GM12801 (cell line): ENCODE measurements around the gene SLC25A30.

Experiments used
- TF ChIP-seq, protein P1 (sequence below): IDR thresholded peaks from one replicate; pipeline ENCODE4 v1.5.1; 2011; ENCODE audit warnings: control low read depth; ENCODE audit not compliant: insufficient read length; ENCODE audit errors: extremely low read depth

SLC25A30 gene

DNA sequence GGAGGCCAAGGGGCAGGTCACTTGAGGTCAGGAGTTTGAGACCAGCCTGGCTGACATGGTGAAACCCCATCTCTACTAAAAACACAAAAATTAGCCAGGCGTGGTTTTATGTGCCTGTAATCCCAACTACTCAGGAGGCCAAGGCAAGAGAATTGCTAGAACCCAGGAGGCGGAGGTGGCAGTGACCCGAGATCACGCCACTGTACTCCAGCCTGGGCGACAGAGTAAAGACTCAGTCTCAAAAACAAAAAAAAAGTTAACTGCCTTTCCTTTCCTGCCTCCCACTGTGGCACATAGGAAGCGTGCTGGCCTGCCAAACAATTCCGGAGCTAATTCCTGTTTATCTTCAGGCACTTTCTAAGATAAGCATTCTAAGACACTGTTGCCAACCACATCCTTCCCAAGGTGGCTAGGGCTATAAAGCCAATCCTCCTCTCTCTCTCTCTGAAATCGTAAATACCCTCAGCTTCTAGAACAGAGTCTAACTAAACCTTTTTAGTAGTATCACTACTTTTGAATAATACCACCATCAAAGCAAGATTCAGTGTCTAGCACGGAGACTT, 21.6 kb downstream of the SLC25A30 start:
- TF ChIP-seq, protein P1, sequence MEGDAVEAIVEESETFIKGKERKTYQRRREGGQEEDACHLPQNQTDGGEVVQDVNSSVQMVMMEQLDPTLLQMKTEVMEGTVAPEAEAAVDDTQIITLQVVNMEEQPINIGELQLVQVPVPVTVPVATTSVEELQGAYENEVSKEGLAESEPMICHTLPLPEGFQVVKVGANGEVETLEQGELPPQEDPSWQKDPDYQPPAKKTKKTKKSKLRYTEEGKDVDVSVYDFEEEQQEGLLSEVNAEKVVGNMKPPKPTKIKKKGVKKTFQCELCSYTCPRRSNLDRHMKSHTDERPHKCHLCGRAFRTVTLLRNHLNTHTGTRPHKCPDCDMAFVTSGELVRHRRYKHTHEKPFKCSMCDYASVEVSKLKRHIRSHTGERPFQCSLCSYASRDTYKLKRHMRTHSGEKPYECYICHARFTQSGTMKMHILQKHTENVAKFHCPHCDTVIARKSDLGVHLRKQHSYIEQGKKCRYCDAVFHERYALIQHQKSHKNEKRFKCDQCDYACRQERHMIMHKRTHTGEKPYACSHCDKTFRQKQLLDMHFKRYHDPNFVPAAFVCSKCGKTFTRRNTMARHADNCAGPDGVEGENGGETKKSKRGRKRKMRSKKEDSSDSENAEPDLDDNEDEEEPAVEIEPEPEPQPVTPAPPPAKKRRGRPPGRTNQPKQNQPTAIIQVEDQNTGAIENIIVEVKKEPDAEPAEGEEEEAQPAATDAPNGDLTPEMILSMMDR: no peak

DNA sequence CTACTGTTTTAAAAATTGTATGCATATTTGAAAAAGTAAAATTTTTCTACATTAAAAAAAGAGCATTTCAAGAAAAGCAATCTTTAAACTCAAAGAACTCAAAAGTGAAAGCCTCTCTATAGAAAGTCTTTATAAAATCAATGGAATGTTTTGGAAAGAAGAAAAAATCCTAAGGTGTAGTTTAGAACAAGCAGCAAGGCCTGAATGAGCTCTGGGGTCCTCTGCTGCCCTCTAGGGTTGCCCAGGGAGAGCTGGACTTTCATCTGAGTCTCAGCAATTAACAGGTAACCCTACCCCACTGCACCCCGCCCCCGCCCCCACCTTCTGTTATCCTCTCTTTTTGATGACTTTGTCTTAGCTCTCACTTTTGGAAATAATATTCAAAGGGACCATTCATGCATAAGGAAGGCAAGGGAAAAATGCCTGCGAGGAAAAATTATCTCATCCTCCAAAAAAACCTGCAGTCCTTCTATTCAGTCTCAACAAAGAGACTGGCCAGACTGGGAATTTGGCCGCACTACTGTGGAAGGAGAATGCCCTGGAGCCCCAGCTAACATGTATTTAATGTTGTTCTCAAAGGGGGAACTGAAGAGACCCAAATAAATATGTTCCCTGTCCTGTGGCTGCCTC, 24.1 kb downstream of the SLC25A30 start:
- TF ChIP-seq, protein P1: no peak

DNA sequence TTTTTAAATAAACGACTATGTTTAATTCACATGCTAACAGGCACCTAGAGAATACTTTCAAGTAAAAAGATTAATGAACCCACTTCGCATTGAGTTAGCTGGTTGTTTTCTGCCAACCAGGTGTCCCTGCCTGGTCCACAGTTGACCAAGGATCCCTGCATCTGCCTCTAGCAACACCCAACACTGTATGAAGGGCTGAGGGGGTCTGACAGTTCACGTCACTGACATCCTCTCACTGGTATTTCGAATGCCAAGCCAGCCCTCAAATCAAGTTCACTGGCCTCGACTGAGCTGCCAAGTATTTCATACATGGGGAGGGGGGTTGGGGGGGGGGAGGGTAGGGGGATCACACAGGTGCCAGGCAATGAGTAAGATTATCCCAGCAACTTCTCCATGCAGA, 25.4 kb downstream of the SLC25A30 start:
- TF ChIP-seq, protein P1: no peak

DNA sequence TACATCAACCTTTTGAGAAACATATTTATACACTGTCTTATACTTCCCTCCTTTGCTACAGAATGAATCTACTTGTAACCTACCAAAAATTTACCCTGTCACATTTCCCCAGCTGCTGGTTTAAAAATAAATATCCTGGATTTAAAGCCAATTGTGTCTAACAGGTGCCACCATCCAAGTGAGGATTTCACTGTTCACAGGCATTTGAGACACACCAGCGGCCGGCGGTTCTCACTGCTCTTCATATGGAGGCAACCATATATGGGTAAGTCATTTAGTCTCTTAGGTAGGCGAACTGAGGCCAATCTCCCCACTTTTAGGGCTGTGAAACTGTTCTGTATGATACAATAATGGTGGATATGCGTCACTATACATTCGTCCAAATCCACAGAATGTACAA, 26.2 kb downstream of the SLC25A30 start:
- TF ChIP-seq, protein P1: no peak

DNA sequence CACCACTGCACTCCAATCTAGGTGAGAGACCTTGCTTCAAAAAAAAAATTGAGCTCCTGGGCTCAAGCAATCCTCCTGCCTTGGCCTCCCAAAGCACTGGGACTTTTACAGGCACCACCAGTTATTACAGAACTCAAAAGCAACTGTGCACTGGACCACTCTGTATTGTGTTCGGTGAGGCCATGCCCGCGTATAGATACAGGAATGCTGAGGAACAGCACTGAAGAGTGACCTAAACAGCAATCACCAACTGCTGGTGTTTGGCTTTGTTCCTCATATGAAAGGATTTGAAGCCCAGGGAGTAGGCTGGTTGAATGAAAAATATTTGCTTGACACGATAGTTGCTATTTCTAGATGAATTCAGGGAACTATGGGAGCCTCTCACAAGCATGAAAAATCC, 29.5 kb downstream of the SLC25A30 start:
- TF ChIP-seq, protein P1: no peak

DNA sequence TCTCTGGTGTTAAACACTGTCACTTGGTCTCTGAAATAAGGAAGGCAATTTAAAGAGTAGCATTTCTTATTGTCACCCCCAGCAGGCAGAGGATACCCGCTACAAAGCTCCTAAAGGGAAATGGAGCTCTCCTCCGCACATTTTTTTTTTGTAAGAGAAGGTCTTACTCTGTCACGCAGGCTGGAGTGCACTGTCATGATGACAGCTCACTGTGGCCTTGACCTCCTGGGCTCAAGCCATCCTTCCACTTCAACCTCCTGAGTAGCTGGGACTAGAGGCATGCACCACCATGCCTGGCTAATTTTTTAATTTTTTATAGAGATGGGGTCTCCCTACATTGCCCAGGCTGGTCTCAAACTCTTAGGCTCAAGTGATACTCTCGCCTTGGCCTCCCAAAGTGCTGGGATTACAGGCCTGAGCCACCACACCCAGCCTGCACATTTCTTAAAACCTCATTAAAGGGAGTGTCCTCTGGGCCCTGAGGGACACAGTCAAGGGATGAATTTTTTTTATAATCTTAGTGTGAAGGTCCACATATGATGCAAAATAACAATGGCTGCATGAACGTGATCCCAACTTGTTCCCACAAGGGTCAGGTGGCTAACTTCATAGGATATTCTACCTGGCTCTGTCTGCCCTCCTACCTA, 32.1 kb downstream of the SLC25A30 start:
- TF ChIP-seq, protein P1: no peak

DNA sequence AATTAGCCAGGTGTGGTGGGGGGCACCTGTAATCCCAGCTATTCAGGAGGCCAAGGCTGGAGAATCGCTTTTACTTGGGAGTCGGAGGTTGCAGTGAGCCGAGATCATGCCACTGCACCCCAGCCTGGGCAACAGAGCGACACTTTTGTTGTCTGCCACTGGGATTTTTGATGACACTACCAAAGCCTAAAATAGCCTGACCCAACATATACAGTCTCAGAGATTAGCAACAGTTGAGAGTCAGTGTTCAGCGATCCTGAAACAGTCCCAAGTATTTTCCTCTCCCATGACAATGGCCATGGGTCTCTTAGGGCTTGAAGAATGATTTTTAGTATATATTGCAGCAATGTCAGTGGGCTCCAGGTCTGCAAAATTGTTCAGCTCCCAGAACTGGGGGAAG, 32.9 kb downstream of the SLC25A30 start:
- TF ChIP-seq, protein P1: no peak
